ENCODE results near the gene TMEM191C.
"Not testable (repeated sequence)": the region's sequence is repeated elsewhere in the genome, so short reads cannot be mapped to it uniquely, and the experiment has no call there.

- not testable (repeated sequence) for TF ChIP-seq ZNF329 (CRISPR knock-in tag; IDR thresholded peaks at IDR 0.05; ENCODE audit: low read depth); CTCF (CRISPR knock-in tag; IDR thresholded peaks at IDR 0.05); KLF16 (CRISPR knock-in tag; IDR thresholded peaks at IDR 0.05); POLR2AphosphoS5 (IDR thresholded peaks at IDR 0.05; ENCODE audit: low read depth, low read length); GTF2F1 (IDR thresholded peaks at IDR 0.05; ENCODE audit: low read length); ZNF143 (CRISPR knock-in tag; IDR thresholded peaks at IDR 0.05); CHCHD3 (CRISPR knock-in tag; IDR thresholded peaks at IDR 0.05); IRF2 (CRISPR knock-in tag; IDR thresholded peaks at IDR 0.05)
Observed at GRCh38 chr22:21493789-21494782, 26.9 kb downstream of the TMEM191C start.

All from HepG2 (cell line).